ENCODE measurements around the gene MT1HL1.

Gene MT1HL1

GRCh38 chr1:237004116-237004515 is at the start of gene MT1HL1:
TSS of gene MT1HL1 (minus strand) at chr1:237004441. CDS start at chr1:237004372, 69 bp downstream.
- no peak within 1 kb of the TSS for H3K4me3 ChIP-seq (replicated peaks; ENCODE audit: low read depth, low read length)
- no peak for DNase-seq (ENCODE audit: extremely low read depth, low read depth)
- TF ChIP-seq, protein P1, sequence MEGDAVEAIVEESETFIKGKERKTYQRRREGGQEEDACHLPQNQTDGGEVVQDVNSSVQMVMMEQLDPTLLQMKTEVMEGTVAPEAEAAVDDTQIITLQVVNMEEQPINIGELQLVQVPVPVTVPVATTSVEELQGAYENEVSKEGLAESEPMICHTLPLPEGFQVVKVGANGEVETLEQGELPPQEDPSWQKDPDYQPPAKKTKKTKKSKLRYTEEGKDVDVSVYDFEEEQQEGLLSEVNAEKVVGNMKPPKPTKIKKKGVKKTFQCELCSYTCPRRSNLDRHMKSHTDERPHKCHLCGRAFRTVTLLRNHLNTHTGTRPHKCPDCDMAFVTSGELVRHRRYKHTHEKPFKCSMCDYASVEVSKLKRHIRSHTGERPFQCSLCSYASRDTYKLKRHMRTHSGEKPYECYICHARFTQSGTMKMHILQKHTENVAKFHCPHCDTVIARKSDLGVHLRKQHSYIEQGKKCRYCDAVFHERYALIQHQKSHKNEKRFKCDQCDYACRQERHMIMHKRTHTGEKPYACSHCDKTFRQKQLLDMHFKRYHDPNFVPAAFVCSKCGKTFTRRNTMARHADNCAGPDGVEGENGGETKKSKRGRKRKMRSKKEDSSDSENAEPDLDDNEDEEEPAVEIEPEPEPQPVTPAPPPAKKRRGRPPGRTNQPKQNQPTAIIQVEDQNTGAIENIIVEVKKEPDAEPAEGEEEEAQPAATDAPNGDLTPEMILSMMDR (IDR thresholded peaks at IDR 0.05; ENCODE audit: low read depth, low read length, missing control alignments), result no peak

DNA sequence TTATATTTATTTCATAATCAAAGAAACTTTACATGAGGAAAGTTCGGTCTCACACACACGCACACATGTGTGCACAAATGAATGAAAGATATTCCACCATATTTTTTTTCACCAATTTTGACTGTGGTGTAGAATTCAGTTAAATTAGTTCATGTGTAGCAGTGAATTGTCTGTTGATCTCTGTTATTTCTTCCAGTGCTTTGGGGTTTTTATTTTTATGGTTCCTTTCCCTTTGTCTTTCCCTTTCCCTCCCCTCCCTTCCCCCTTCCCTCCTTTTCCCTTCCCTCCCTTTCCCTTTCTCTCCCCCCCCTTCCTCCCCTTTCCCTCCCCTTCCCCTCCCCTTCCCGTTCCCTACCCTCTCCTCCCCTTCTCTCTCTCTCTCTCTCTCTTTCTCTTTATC is 46.7 kb upstream of the MT1HL1 start:
- H3K4me3 ChIP-seq (replicated peaks; ENCODE audit: low read depth, low read length), result no peak overlapping the region
- TF ChIP-seq, protein P1 (IDR thresholded peaks at IDR 0.05; ENCODE audit: low read depth, low read length, missing control alignments), result no peak
- DNase-seq (ENCODE audit: extremely low read depth, low read depth), result no peak

GRCh38 chr1:237050185-237050584 is 45.9 kb upstream of the MT1HL1 start:
- no peak overlapping the region for H3K4me3 ChIP-seq (replicated peaks; ENCODE audit: low read depth, low read length)
- TF ChIP-seq, protein P1 (IDR thresholded peaks at IDR 0.05; ENCODE audit: low read depth, low read length, missing control alignments), result no peak
- no peak for DNase-seq (ENCODE audit: extremely low read depth, low read depth)

GRCh38 chr1:237048803-237049202 is 44.6 kb upstream of the MT1HL1 start:
- no peak overlapping the region for H3K4me3 ChIP-seq (replicated peaks; ENCODE audit: low read depth, low read length)
- TF ChIP-seq, protein P1 (IDR thresholded peaks at IDR 0.05; ENCODE audit: low read depth, low read length, missing control alignments), result no peak

GRCh38 chr1:237045278-237046016 is 41.2 kb upstream of the MT1HL1 start:
- no peak overlapping the region for H3K4me3 ChIP-seq (replicated peaks; ENCODE audit: low read depth, low read length)
- TF ChIP-seq, protein P1 (IDR thresholded peaks at IDR 0.05; ENCODE audit: low read depth, low read length, missing control alignments), result no peak
- DNase-seq (ENCODE audit: extremely low read depth, low read depth), result no peak

More at GRCh38 chr1:237048803-237049202, 44.6 kb upstream of the MT1HL1 start:
- no peak for DNase-seq (ENCODE audit: extremely low read depth, low read depth)

DNA sequence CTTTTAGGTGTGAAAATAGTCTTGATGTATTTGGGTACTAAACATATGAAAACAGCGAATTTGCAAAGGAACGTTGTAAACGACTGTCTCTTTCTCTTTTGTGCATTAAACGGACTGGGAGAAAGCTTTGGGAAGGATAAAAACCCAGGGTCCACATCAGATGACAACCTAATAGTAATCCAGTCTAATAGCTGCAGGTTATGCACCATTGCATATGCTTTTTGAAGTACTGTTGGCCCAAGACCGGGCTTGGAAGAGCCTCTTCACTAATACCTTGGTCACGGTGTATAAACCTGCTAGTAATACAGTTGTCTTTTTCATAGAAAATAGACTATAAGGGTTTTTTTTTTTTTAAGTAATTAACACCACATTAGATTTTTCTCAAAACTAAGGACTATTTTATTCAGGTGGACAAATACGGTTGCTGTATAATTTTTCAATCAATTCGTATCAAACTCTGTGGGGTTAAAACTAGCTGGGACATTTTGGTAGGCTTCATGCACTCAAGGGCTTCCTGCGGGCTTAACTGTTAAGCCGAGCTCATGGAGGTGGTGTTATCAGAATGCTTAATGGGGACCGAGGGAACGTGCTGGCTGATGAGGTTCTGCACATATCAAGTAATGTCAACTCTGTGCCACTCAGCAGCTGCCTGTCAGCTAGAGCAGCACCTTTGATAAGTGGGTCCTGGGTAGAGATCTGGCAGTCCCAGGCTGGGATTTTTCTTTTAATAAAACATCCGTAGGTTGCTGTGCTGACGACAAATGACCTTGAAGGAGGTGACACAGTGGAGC is 39.8 kb upstream of the MT1HL1 start:
- no peak for DNase-seq (ENCODE audit: extremely low read depth, low read depth)
- H3K4me3 ChIP-seq (replicated peaks; ENCODE audit: low read depth, low read length), result no peak overlapping the region

More for the DNA sequence above, 39.8 kb upstream of the MT1HL1 start:
- TF ChIP-seq, protein P1 (IDR thresholded peaks at IDR 0.05; ENCODE audit: low read depth, low read length, missing control alignments), result no peak

All from HFF-Myc (cell line).